ENCODE data around the gene ATN1. TPM values are rescaled to one million over a fixed set of nuclear protein-coding genes. Genes with fewer than 3 reads are reported as not detected.

Gene ATN1
- total and polyA plus RNA-seq, 9 of the 15 experiments (the other 6 are each of a cell fraction or from before 2014, with no cell fraction given): 0.15 to 49.8 (median 2.7) TPM

GRCh38 chr12:6961695-6962284 is 34.0 kb downstream of the ATN1 start (continued):
- TF ChIP-seq MGA (IDR thresholded peaks at IDR 0.05): no peak; the same call in 1 of the 2 replicates
- peak; percentile 51; the same call in 1 of the 2 replicates for TF ChIP-seq PHF8 (IDR thresholded peaks at IDR 0.05; ENCODE audit: borderline replicate concordance, low read length)
- no peak for TF ChIP-seq ZNF644 (tag; IDR thresholded peaks at IDR 0.05; ENCODE audit: low read depth)
- TF ChIP-seq POLR2G (IDR thresholded peaks at IDR 0.05; ENCODE audit: low read depth, low read length): peak; percentile 76; the same call in 1 of the 2 replicates
- TF ChIP-seq HEY1 (CRISPR knock-in tag; IDR thresholded peaks at IDR 0.05; ENCODE audit: borderline replicate concordance): no peak
- no peak for TF ChIP-seq SP2 (IDR thresholded peaks at IDR 0.05; ENCODE audit: extremely low read depth, low read depth, low read length, poor library complexity, severe bottlenecking)
- TF ChIP-seq SNAPC5 (CRISPR knock-in tag; IDR thresholded peaks at IDR 0.05): no peak
- peak; percentile 96 for TF ChIP-seq ZNF316 (IDR thresholded peaks at IDR 0.05)
- TF ChIP-seq SNRNP70 (optimal IDR thresholded peaks at IDR 0.05; ENCODE audit: low read depth, low read length): no peak
- TF ChIP-seq BDP1 (IDR thresholded peaks at IDR 0.05; ENCODE audit: insufficient read depth, insufficient read length): no peak
- no peak for TF ChIP-seq NR4A1 (CRISPR knock-in tag; IDR thresholded peaks at IDR 0.05)
- TF ChIP-seq NR4A1 (tag; IDR thresholded peaks at IDR 0.05): no peak
- TF ChIP-seq RUNX1 (IDR thresholded peaks at IDR 0.05; ENCODE audit: low read depth): no peak
- no peak for TF ChIP-seq ZBTB49 (CRISPR knock-in tag; IDR thresholded peaks at IDR 0.05; ENCODE audit: borderline replicate concordance)

All from K562 (cell line).